Neural progenitor cell (in vitro differentiated cells): Measurements from ENCODE around the gene MACROD1. TPM values are rescaled to one million over a fixed set of nuclear protein-coding genes. Genes with fewer than 3 reads are reported as not detected.

Experiments
- DNase-seq: peaks from one replicate; pipeline ENCODE4 v3.0.0-alpha.2; 2016; ENCODE audit warnings: low spot score
- H2AFZ ChIP-seq: fragments of 200-600 bp; sonication (generic); replicated peaks from 2 replicates; pipeline ENCODE4 v1.6.1; 2016; ENCODE audit warnings: antibody characterized with exemption
- H3F3A ChIP-seq: fragments of 200-600 bp; sonication (generic); 2 replicates; pipeline ENCODE4 v1.6.1; 2016; ENCODE audit warnings: antibody characterized with exemption, low read depth
- H3K27ac ChIP-seq: fragments of 200-600 bp; sonication (generic); 2 replicates; pipeline ENCODE4 v1.5.1; 2016; ENCODE audit warnings: mild to moderate bottlenecking
- H3K27me3 ChIP-seq: fragments of 200-600 bp; sonication (generic); 2 replicates; pipeline ENCODE4 v1.6.1; 2016; ENCODE audit warnings: mild to moderate bottlenecking, moderate library complexity
- H3K36me3 ChIP-seq: fragments of 200-600 bp; sonication (generic); 2 replicates; pipeline ENCODE4 v1.5.1; 2016
- H3K4me1 ChIP-seq: fragments of 200-600 bp; sonication (generic); 2 replicates; pipeline ENCODE4 v1.6.1; 2016; ENCODE audit warnings: mixed run types
- H3K4me2 ChIP-seq: fragments of 200-600 bp; sonication (generic); 2 replicates; pipeline ENCODE4 v1.6.1; 2016
- H3K4me3 ChIP-seq: fragments of 200-600 bp; sonication (generic); 2 replicates; pipeline ENCODE4 v1.5.1; 2016
- H3K79me2 ChIP-seq: fragments of 200-600 bp; sonication (generic); 2 replicates; pipeline ENCODE4 v1.6.1; 2016; ENCODE audit warnings: low read depth
- H3K9ac ChIP-seq: fragments of 200-600 bp; sonication (generic); 2 replicates; pipeline ENCODE4 v1.6.1; 2016
- H3K9me3 ChIP-seq: fragments of 200-600 bp; sonication (generic); 2 replicates; pipeline ENCODE4 v1.5.1; 2016; ENCODE audit warnings: low read depth
- H4K20me1 ChIP-seq: fragments of 200-600 bp; sonication (generic); 2 replicates; pipeline ENCODE4 v1.6.1; 2016; ENCODE audit warnings: low read depth
- H3K27ac Mint-ChIP-seq: 3 replicates; pipeline ENCODE4 v1.8.0; 2021; ENCODE audit warnings: mixed read lengths
- H3K27me3 Mint-ChIP-seq: 2 replicates; pipeline ENCODE4 v1.8.0; 2022; ENCODE audit warnings: low read depth, mild to moderate bottlenecking, inconsistent platforms, moderate library complexity, mixed read lengths; ENCODE audit not compliant: insufficient read depth
- H3K36me3 Mint-ChIP-seq: 3 replicates; pipeline ENCODE4 v1.8.0; 2021; ENCODE audit warnings: mixed read lengths
- H3K4me1 Mint-ChIP-seq: 3 replicates; pipeline ENCODE4 v1.8.0; 2021; ENCODE audit warnings: mixed read lengths
- H3K4me3 Mint-ChIP-seq: 3 replicates; pipeline ENCODE4 v1.8.0; 2021; ENCODE audit warnings: mild to moderate bottlenecking, moderate library complexity, mixed read lengths
- H3K9me3 Mint-ChIP-seq: 3 replicates; pipeline ENCODE4 v1.8.0; 2020; ENCODE audit warnings: mixed read lengths
- EZH2 ChIP-seq: fragments of 200-600 bp; sonication (generic); IDR thresholded peaks from 2 replicates; pipeline ENCODE4 v1.6.1; 2017; ENCODE audit warnings: antibody characterized with exemption, mild to moderate bottlenecking, moderate library complexity
- EZH2phosphoT487 ChIP-seq: fragments of 200-600 bp; sonication (generic); IDR thresholded peaks from 2 replicates; pipeline ENCODE4 v1.6.1; 2017; ENCODE audit warnings: antibody characterized with exemption
- total RNA-seq: library from RNA; depleted of rRNA; stranded (reverse); fragments of >200 nt; gene quantifications from 2 replicates; pipeline ENCODE4 v1.2.3, GENCODE V29; 2015; ENCODE audit warnings: low replicate concordance
- TF ChIP-seq, protein P1 (sequence below): fragments of 200-600 bp; sonication (generic); IDR thresholded peaks from 2 replicates; pipeline ENCODE4 v1.5.1; 2017; ENCODE audit warnings: antibody characterized with exemption, mild to moderate bottlenecking

MACROD1 gene
- total RNA-seq, 1 donor from 2014 or later, result 11.9 TPM

DNA sequence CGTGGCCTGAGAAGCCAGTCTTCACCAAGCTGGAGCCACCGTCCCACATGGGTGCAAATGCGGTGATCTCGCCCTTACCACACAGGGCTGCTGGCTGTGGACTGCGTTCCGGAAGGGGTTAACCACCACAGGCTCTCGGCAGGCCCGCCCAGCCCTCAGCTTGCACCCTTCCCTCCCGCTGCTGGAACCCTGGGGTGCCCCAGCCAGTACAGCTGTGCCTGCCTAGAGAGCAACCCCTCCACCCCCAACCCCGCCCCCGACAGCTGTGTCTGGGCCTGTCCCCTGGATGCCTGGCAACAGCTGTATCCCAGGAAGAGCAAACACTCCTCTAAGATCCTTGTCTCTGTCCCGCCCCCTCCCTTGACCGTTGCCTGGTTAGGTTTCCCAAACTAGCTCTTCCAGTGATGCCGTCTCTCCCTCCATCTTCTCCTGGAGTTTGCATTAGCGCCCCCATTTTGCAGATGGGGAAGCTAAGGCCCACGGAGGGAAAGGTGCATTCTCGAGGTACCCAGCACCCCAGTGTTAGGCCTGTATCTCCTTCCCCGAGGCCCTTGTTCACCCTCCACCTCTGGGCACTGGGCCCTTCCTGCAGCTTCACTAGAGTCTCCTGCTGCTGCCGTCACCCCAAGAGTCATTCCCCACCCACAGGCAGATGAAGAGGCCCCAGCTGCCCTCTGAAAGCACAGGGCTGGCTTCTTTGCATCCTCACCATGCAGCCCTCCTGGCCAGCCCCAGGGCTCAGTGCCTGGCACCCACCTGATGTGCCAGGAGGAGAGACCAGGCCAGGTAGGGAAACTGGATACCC, 204.1 kb downstream of the MACROD1 start:
- Histone ChIP-seq H3F3A (no peaks in the 10 kb centered on the region), H2AFZ (no peak overlapping the region), H3K9ac (peak overlapping the region; percentile 13), H3K79me2 (no peaks in the 10 kb centered on the region), H3K4me3 (no peak overlapping the region), H4K20me1 (peaks cover 4% of the 10 kb centered on the region), H3K27ac (no peak overlapping the region), H3K4me2 (no peak overlapping the region), H3K27me3 (no peaks in the 10 kb centered on the region), H3K36me3 (no peaks in the 10 kb centered on the region), H3K4me1 (peaks cover 6% of the 10 kb centered on the region), H3K9me3 (no peaks in the 10 kb centered on the region)
- Mint-ChIP-seq H3K4me3 (no peak overlapping the region), H3K9me3 (no peaks in the 10 kb centered on the region), H3K4me1 (peaks cover 3% of the 10 kb centered on the region), H3K27me3 (no peaks in the 10 kb centered on the region), H3K36me3 (no peaks in the 10 kb centered on the region), H3K27ac (no peak overlapping the region)
- peak; percentile 29 for DNase-seq
- TF ChIP-seq EZH2, result no peak
- no peak for TF ChIP-seq EZH2phosphoT487
- TF ChIP-seq, protein P1, sequence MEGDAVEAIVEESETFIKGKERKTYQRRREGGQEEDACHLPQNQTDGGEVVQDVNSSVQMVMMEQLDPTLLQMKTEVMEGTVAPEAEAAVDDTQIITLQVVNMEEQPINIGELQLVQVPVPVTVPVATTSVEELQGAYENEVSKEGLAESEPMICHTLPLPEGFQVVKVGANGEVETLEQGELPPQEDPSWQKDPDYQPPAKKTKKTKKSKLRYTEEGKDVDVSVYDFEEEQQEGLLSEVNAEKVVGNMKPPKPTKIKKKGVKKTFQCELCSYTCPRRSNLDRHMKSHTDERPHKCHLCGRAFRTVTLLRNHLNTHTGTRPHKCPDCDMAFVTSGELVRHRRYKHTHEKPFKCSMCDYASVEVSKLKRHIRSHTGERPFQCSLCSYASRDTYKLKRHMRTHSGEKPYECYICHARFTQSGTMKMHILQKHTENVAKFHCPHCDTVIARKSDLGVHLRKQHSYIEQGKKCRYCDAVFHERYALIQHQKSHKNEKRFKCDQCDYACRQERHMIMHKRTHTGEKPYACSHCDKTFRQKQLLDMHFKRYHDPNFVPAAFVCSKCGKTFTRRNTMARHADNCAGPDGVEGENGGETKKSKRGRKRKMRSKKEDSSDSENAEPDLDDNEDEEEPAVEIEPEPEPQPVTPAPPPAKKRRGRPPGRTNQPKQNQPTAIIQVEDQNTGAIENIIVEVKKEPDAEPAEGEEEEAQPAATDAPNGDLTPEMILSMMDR, result no peak

DNA sequence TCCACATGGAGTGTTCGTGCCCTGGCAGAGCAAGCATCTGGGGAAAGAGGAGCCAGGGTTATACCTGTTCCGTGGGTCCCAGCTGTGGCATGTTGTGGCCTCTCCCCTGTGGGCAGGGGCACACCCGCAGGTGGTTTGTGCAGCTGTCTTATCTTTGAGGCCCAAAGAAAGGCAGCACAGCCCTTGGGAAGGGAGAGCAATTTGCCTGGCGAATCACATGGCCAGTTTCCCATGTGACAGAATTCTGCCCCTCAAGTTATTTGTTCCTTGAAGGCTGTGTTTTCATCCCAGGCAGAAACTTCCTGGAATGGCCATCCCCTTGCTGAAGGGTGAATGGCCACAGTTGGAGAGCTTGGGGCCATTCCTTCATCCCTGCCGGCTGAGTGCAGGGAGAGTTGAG, 207.9 kb downstream of the MACROD1 start:
- Mint-ChIP-seq H3K27ac (no peak overlapping the region), H3K9me3 (no peaks in the 10 kb centered on the region), H3K4me3 (no peak overlapping the region), H3K4me1 (peaks cover 3% of the 10 kb centered on the region), H3K36me3 (peaks cover 17% of the 10 kb centered on the region), H3K27me3 (peaks cover 6% of the 10 kb centered on the region)
- Histone ChIP-seq H3K9ac (no peak overlapping the region), H3K36me3 (no peaks in the 10 kb centered on the region), H3K4me3 (no peak overlapping the region), H2AFZ (no peak overlapping the region), H3K27me3 (no peaks in the 10 kb centered on the region), H3K4me1 (peaks cover 6% of the 10 kb centered on the region), H3K27ac (no peak overlapping the region), H3K79me2 (no peaks in the 10 kb centered on the region), H3K4me2 (no peak overlapping the region), H3K9me3 (no peaks in the 10 kb centered on the region), H3F3A (no peaks in the 10 kb centered on the region), H4K20me1 (peaks cover 8% of the 10 kb centered on the region)
- TF ChIP-seq EZH2phosphoT487, result no peak
- TF ChIP-seq, protein P1, result no peak
- TF ChIP-seq EZH2, result no peak
- no peak for DNase-seq

DNA sequence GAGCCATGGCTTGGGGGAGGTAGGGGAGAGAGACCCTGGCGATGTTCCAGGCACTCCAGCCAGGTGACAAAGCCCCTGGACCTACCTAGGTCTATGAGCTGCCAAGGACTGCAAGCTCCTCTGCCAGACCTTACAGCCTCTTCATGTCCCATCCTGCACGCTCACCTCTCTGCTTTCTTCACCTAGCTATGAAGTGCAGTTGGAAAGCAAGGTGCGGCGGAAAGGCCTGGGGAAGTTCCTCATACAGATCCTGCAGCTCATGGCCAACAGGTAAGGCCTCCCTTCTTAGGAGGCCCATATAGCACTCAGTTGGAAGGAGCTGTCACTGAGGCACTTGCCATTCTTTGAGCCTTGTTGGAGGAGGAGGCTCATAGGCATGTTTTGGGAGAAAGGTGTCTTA, 213.3 kb downstream of the MACROD1 start:
- Mint-ChIP-seq H3K36me3 (peaks cover 27% of the 10 kb centered on the region), H3K27ac (no peak overlapping the region), H3K4me1 (no peaks in the 10 kb centered on the region), H3K9me3 (no peaks in the 10 kb centered on the region), H3K4me3 (no peak overlapping the region), H3K27me3 (peaks cover 8% of the 10 kb centered on the region)
- no peak overlapping the region for H3K4me3 ChIP-seq
- no peaks in the 10 kb centered on the region for H3F3A ChIP-seq
- H3K9ac ChIP-seq, result no peak overlapping the region
- no peaks in the 10 kb centered on the region for H3K4me1 ChIP-seq
- H3K9me3 ChIP-seq, result no peaks in the 10 kb centered on the region
- peaks cover 4% of the 10 kb centered on the region for H4K20me1 ChIP-seq
- no peak overlapping the region for H3K27ac ChIP-seq
- H3K36me3 ChIP-seq, result no peaks in the 10 kb centered on the region
- no peaks in the 10 kb centered on the region for H3K79me2 ChIP-seq
- TF ChIP-seq EZH2 (no peak), EZH2phosphoT487 (no peak)
- TF ChIP-seq, protein P1, result no peak
- H2AFZ ChIP-seq, result no peak overlapping the region
- no peaks in the 10 kb centered on the region for H3K27me3 ChIP-seq
- no peak overlapping the region for H3K4me2 ChIP-seq
- no peak for DNase-seq
